ENCODE results near the gene SCGB1D1.

The SCGB1D1 gene

GRCh38 chr11:62223095-62223494 is 33.1 kb downstream of the SCGB1D1 start:
- Mint-ChIP-seq H3K27me3 (peaks cover 13% of the 10 kb centered on the region), H3K4me1 (ENCODE audit: low read depth) (no peaks in the 10 kb centered on the region), H3K9me3 (peaks cover 47% of the 10 kb centered on the region), H3K4me3 (no peak overlapping the region), H3K36me3 (ENCODE audit: low read depth) (no peaks in the 10 kb centered on the region), H3K27ac (no peak overlapping the region)
- intact Hi-C loops (cut with micrococcal nuclease): no loop called here

GRCh38 chr11:62233730-62234129 is 43.7 kb downstream of the SCGB1D1 start:
- Mint-ChIP-seq H3K9me3 (no peaks in the 10 kb centered on the region), H3K4me3 (no peak overlapping the region), H3K36me3 (ENCODE audit: low read depth) (no peaks in the 10 kb centered on the region), H3K27me3 (peaks cover 28% of the 10 kb centered on the region), H3K4me1 (ENCODE audit: low read depth) (no peaks in the 10 kb centered on the region), H3K27ac (no peak overlapping the region)
- intact Hi-C loops (cut with micrococcal nuclease): no loop called here

- Mint-ChIP-seq H3K36me3 (ENCODE audit: low read depth) (no peaks in the 10 kb centered on the region), H3K27me3 (peaks cover 31% of the 10 kb centered on the region), H3K9me3 (no peaks in the 10 kb centered on the region), H3K4me3 (no peak overlapping the region), H3K27ac (no peak overlapping the region), H3K4me1 (ENCODE audit: low read depth) (no peaks in the 10 kb centered on the region)
- intact Hi-C loops (cut with micrococcal nuclease): no loop called here
Observed at GRCh38 chr11:62236187-62236586, 46.2 kb downstream of the SCGB1D1 start.

GRCh38 chr11:62237499-62237898 is 47.5 kb downstream of the SCGB1D1 start:
- intact Hi-C loops (cut with micrococcal nuclease): no loop called here
- Mint-ChIP-seq H3K27ac (no peak overlapping the region), H3K9me3 (no peaks in the 10 kb centered on the region), H3K4me3 (no peak overlapping the region), H3K36me3 (ENCODE audit: low read depth) (no peaks in the 10 kb centered on the region), H3K27me3 (peaks cover 34% of the 10 kb centered on the region), H3K4me1 (ENCODE audit: low read depth) (no peaks in the 10 kb centered on the region)

- Mint-ChIP-seq H3K27me3 (peaks cover 32% of the 10 kb centered on the region), H3K4me3 (no peak overlapping the region), H3K27ac (no peak overlapping the region), H3K36me3 (ENCODE audit: low read depth) (no peaks in the 10 kb centered on the region), H3K9me3 (no peaks in the 10 kb centered on the region), H3K4me1 (ENCODE audit: low read depth) (no peaks in the 10 kb centered on the region)
- intact Hi-C loops (cut with micrococcal nuclease): no loop called here
Observed at GRCh38 chr11:62238151-62238550, 48.1 kb downstream of the SCGB1D1 start.

- Mint-ChIP-seq H3K4me1 (ENCODE audit: low read depth) (no peaks in the 10 kb centered on the region), H3K27me3 (peaks cover 21% of the 10 kb centered on the region), H3K9me3 (no peaks in the 10 kb centered on the region), H3K4me3 (no peak overlapping the region), H3K36me3 (ENCODE audit: low read depth) (no peaks in the 10 kb centered on the region), H3K27ac (no peak overlapping the region)
- intact Hi-C loops (cut with micrococcal nuclease): no loop called here
Observed at GRCh38 chr11:62241095-62241494, 51.1 kb downstream of the SCGB1D1 start.

- intact Hi-C loops (cut with micrococcal nuclease): no loop called here
- H3K4me3 Mint-ChIP-seq: no peak within 1 kb of the TSS
- no peaks in the 10 kb centered on the region for H3K36me3 Mint-ChIP-seq (ENCODE audit: low read depth)
- no peaks in the 10 kb centered on the region for H3K9me3 Mint-ChIP-seq
- H3K27me3 Mint-ChIP-seq: peaks cover 21% of the 10 kb centered on the region
- H3K27ac Mint-ChIP-seq: no peak within 1 kb of the TSS
- H3K4me1 Mint-ChIP-seq (ENCODE audit: low read depth): no peaks in the 10 kb centered on the region
Observed at GRCh38 chr11:62242021-62242420, 52.0 kb downstream of the SCGB1D1 start, which contains the start of gene SCGB1D2. Gene SCGB1D2 (plus strand): TSS chr11:62242239. CDS start chr11:62242308, 69 bp downstream.
